Left renal cortex interstitium (tissue), 4 donors: ENCODE results near the gene TYW3. TPM values are rescaled to one million over a fixed set of nuclear protein-coding genes. Genes with fewer than 3 reads are reported as not detected.

Experiments
- DNase-seq, 4 donors: peaks; one replicate each; pipeline ENCODE4 v3.0.0-alpha.2; 2013; ENCODE audit warnings: low read depth in 4 of 4, low spot score in 2 of 4, missing footprints in 1 of 4
- polyA plus RNA-seq, 4 donors: library from polyadenylated mRNA; unstranded; fragments of 120-200 nt; gene quantifications; one replicate each; pipeline ENCODE4 v1.2.1, GENCODE V29; 2013; ENCODE audit not compliant: insufficient read length in 4 of 4

The TYW3 gene
- polyA plus RNA-seq, 4 donors = 27.0 to 40.5 (median 29.8) TPM

DNA sequence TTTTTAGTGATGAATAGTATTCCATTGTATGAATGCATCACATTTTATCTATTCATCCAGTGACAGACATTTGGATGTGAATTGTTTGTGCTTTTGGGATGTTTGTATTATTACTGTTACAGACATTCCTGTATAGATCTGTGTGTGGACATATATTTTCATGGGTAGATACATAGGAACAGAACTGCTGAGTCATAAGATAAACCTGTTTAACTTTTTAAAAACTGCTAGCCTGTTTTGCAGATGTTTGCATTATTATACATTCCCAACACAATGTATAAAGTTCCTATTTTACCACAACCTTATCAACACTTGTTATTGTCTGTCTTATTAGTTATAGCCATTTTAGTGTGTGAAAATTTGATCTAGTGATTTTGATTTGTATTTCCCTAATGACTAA lies 46.8 kb downstream of the TYW3 start:
- DNase-seq = no peak

DNA sequence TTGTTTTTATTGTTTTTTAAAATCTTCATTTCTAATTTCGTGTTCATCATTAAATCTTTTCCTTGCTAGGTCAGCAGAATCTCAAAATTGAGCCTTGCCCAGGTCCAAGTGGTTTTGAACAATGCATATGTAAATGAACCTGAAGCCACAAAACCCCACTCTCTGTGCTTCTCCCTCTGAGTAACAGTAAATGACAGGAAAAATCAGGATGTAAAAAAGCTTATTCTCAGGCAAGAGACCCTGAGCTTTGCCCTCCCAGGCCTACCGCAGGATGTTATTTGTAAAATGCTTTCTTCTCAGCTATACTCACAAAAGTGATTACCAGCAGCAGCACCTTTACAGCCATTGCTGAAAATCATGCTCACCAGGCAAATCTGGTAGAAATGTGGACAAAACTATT lies 47.6 kb downstream of the TYW3 start:
- DNase-seq = no peak

DNA sequence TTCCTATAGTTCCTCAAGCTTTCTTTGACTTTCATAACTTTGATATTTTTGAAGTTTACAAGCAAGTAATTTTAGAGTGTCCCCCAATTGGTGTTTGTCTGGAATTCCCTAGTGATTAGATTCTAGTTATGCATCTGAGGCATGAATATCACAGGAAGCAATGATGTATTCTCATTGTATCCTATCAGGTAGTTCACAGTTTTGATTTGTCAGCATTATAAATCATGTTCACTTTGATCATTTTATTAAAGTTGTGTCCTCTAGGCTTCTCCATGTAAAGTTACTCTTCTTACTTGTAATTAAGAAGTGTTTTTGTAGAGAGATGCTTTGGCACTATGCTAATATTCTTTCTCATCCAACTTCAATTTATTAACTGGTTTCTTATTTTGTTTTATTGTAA lies 53.0 kb downstream of the TYW3 start:
- DNase-seq = no peak

DNA sequence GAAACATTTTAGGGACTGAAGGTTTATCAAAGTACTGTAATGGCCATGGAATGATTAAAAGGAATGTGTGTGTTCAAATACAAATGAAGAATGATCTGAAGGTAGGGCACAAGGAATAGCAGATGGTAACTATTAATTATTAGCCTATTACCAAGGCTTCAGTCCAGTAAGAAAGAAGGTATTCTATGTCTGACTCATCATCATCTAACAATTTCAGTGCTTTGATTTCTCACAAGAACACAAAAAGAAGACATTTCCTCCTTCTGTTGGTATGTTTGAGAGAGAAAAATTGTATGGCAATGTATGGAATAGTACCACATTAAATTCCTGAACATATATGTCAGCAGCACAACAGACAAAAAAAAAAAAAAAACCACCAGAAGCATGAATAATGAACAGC lies 57.5 kb downstream of the TYW3 start:
- no peak for DNase-seq

DNA sequence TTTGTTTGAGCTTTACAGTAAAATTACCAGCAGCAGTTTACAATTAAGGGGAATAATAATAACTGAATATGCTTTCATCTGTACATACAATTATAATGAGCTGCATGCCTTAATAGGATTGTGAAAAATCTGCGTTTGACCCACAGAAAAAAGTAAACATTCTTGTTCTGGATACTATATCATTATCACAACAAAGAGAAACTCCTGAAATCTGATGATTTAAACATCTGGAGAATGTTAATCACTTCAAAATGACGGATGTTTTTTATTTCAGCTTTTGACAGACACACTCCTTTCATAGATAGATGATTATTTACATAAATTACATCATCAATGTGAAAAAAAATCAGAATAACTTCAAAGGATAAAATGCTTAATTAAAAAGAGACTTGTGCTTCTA lies 58.5 kb downstream of the TYW3 start:
- DNase-seq = no peak

DNA sequence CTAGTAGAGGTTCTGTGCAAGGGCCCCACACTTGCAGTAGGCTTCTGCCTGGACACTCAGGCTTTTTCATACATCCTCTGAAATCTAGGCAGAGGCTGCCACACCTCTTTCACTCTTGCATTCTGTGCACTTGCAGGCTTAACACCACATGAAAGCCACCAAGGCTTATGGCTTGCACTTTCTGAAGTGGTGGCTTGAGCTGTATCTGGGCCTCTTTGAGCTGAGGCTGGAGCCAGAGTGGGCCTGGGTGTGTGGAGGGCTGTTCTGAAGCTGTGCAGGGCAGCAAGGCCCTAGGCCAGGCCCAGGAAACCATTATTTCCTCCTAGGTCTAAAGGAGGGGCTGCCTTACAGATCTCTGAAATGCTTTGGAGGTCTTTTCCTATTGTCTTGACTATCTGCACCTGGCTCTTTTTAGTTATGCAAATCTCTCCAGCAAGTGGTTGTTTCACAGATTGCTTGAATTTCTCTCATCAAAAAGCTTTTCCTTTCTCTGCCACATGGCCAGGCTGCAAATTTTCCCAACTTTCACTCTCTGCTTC lies 66.2 kb downstream of the TYW3 start:
- DNase-seq = no peak

DNA sequence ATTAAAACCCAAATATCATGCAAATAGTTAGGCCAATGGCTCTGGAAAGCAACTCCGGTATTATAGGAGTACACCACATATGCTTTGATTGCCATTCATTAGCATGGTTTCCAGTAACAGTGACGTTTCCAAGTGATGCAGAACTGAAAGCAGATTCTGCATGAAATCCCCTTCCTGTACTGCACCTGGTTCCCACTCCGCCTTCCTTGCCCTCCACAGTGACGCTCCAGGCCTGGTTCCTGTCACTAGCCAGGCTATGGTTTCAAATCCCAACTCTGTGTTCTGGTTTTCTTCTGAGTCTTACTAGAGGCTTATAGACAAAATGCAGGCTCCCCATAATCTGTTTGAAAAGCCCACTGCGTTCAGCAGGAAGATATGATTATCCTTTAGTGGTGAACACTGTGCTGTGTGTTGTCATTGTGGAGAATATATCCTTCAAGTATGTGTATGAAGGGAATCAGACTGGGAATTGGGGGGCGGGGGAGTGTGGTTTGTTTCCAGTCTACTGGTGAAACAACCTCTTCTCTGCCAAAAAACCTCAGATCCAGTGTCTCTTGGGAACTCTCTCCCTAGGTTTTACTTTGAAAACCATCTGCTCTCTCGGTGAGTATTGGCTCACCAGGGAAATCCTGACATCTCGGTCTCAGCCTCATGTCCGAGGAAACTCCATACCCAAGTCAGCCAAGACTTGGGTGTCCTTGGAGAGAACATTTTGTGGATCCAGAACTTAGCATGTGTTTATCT lies 78.7 kb downstream of the TYW3 start:
- no peak for DNase-seq

DNA sequence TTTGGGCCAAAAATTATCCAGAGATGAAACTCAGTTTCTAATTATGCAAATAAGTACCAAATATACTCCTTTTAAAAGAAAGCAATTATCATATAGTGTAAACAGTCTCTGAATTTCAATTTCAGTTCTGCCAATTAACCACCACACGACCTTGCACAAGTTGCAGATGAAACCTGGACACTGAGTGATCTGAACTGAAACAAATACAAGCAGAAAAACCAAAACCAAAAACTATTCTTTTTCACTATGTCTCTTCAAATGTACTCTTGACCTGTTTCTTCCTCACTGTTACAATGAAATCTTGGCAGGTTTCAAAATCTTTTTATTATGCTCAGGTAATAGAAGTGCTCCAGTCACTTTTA lies 79.2 kb downstream of the TYW3 start:
- DNase-seq = no peak

Other genes with a start within 250 kb of the TYW3 start
- gene LRRC53, start 220.5 kb upstream of the TYW3 start, polyA plus RNA-seq = not detected
- gene ERICH3, start 59.4 kb upstream of the TYW3 start, polyA plus RNA-seq = under 1 TPM; 0.27 to 0.87 (median 0.56) TPM
- 100 to 1,000 TPM; 154 to 205 (median 181) TPM for gene CRYZ, start 102 bp upstream of the TYW3 start, polyA plus RNA-seq